ENCODE data around the gene EXOC4.

DNA sequence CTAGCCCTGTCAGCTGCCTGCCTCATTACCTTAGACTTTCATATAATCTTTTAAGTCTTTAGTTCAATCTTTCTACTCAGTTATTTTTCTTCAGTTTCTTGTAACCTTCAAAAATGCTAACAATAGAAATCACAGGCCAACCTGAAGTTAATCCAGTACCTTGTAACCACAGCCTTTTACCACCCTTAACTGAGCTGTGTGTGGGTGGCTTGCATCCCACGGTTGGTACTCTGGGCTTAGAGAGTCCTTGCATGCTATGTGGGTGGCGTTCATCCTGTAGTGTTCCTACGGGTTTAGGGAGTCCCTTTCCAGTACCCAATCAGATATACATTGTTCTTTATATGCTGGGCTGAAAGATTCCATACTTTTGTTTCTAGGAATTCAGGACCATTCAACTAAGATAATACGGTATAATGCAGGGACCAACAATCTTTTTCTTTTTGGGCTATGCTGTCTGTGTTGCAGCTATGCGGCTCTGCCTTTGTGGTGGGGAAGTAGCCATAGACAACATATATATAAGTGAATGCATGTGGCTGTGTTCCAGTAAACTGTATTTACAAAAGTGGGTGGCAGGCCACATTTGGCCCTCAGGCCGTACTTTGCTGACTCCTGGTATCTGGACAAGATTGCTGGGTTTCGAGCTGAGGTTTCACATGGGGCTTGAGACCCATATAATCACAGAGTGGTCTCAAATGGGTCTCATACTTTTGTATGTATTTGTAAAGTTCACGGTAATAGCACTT lies 593.5 kb downstream of the EXOC4 start:
- TF ChIP-seq, protein P1, sequence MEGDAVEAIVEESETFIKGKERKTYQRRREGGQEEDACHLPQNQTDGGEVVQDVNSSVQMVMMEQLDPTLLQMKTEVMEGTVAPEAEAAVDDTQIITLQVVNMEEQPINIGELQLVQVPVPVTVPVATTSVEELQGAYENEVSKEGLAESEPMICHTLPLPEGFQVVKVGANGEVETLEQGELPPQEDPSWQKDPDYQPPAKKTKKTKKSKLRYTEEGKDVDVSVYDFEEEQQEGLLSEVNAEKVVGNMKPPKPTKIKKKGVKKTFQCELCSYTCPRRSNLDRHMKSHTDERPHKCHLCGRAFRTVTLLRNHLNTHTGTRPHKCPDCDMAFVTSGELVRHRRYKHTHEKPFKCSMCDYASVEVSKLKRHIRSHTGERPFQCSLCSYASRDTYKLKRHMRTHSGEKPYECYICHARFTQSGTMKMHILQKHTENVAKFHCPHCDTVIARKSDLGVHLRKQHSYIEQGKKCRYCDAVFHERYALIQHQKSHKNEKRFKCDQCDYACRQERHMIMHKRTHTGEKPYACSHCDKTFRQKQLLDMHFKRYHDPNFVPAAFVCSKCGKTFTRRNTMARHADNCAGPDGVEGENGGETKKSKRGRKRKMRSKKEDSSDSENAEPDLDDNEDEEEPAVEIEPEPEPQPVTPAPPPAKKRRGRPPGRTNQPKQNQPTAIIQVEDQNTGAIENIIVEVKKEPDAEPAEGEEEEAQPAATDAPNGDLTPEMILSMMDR (IDR thresholded peaks at IDR 0.05): no peak
- TF ChIP-seq POLR2AphosphoS5 (IDR thresholded peaks at IDR 0.05): no peak
